ENCODE results near the gene CCDC88A. TPM values are rescaled to one million over a fixed set of nuclear protein-coding genes. Genes with fewer than 3 reads are reported as not detected.

Gene CCDC88A
- polyA plus RNA-seq, 1 donor from 2014 or later = 4.8 TPM

GRCh38 chr2:55437515-55438390, 18.1 kb upstream of the CCDC88A start:
- no peaks in the 10 kb centered on the region for H3K4me1 Mint-ChIP-seq
- peaks cover 7% of the 10 kb centered on the region for H3K27me3 Mint-ChIP-seq
- H3K4me3 Mint-ChIP-seq = no peak overlapping the region
- H3K9me3 Mint-ChIP-seq = peaks cover 0 to 3% (median 0%) of the 10 kb centered on the region in 3 donors
- H3K36me3 Mint-ChIP-seq = no peaks in the 10 kb centered on the region
- H3K27ac Mint-ChIP-seq = no peak overlapping the region

GRCh38 chr2:55431982-55432627, 12.4 kb upstream of the CCDC88A start:
- Mint-ChIP-seq H3K4me1 (no peaks in the 10 kb centered on the region), H3K27me3 (peaks cover 5% of the 10 kb centered on the region), H3K4me3 (no peak overlapping the region), H3K36me3 (no peaks in the 10 kb centered on the region), H3K27ac (no peak overlapping the region), H3K9me3 (no peaks in the 10 kb centered on the region)

DNA sequence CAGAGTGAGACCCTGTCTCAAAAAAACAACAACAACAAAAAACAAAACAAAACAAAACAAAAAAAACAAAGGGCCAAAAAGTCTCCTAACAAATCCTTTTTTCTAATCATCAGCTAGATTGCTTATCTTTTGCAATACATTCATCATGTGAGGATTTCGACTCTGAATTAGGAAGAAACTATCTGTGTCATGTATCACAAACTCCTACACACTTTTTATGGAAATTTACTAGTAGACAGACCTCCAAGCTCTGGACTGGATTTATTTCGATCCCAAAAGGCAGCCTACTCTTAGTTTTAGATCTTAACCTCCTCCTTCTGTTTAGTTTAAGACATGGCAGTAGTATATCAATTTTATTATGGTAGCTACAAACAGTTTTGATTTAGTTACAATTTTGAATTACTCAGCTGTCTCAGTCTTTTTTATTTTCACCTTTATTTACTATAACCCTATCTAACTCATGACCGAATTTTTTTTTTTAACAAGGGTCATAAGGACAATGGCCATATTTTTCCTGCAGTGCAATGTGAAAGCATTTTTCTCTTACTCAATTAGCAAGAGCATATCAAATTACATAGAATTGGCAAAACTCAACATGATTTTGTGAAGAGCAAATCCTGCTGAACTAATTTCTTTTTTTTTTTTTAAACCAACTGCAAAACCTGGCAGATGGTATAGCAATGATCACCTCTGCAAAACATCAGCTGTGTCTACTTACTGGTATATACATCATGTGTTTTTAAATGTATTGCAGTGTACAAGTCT, 10.7 kb upstream of the CCDC88A start:
- Mint-ChIP-seq H3K36me3 (no peaks in the 10 kb centered on the region), H3K27me3 (peaks cover 5% of the 10 kb centered on the region), H3K27ac (no peak overlapping the region), H3K4me1 (no peaks in the 10 kb centered on the region), H3K4me3 (no peak overlapping the region), H3K9me3 (no peaks in the 10 kb centered on the region)

GRCh38 chr2:55428258-55428657, 8.6 kb upstream of the CCDC88A start:
- H3K4me1 Mint-ChIP-seq = no peaks in the 10 kb centered on the region
- H3K36me3 Mint-ChIP-seq = no peaks in the 10 kb centered on the region

DNA sequence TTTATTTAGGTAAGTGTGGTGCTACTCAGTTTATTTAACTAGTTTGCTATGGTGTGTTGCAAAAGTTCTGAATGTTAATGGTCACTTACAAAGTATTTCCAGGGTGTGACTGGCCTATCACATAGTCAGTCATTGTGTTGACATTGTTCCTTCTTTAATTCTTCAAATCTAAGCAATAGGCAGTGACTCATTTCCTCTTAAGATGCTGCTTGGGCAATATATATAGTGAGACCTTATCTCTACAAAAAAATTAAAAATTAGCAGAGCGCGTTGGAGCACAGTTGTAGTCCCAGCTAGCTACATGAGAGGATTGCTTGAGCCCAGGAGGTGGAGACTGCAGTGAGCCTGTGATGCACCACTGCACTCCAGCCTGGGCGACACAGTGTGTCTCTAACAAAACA, 5.8 kb upstream of the CCDC88A start:
- no peak overlapping the region for H3K4me3 Mint-ChIP-seq
- peaks cover 10% of the 10 kb centered on the region for H3K27me3 Mint-ChIP-seq
- H3K9me3 Mint-ChIP-seq = no peaks in the 10 kb centered on the region

More at GRCh38 chr2:55428258-55428657, 8.6 kb upstream of the CCDC88A start:
- no peak overlapping the region for H3K4me3 Mint-ChIP-seq
- no peak overlapping the region for H3K27ac Mint-ChIP-seq
- no peaks in the 10 kb centered on the region for H3K9me3 Mint-ChIP-seq
- H3K27me3 Mint-ChIP-seq = peaks cover 10% of the 10 kb centered on the region

GRCh38 chr2:55422876-55423665, 3.4 kb upstream of the CCDC88A start:
- peaks cover 17 to 26% (median 18%) of the 10 kb centered on the region in 3 donors for H3K4me1 Mint-ChIP-seq

More for the DNA sequence above, 5.8 kb upstream of the CCDC88A start:
- no peak overlapping the region for H3K27ac Mint-ChIP-seq
- H3K4me1 Mint-ChIP-seq = peaks cover 6 to 12% (median 6%) of the 10 kb centered on the region in 3 donors
- no peaks in the 10 kb centered on the region for H3K36me3 Mint-ChIP-seq

DNA sequence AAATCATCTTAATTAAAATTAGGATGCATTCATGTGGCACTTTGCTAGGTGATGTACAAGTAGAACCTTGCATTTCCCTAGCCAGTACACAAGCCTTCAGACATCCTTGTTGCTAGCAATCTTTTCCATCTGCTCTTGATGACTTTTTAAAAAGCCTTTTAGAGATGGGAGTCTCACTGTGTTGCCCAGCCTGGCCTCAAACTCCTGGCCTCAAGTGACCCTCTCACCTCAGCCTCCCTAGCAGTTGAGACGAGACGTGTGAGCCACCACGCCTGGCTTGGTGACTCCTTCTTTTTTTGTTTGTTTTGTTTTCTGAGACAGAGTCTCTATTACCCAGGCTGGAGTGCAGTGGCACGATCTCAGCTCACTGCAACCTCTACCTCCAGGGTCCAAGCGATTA, 1.7 kb upstream of the CCDC88A start:
- Mint-ChIP-seq H3K4me3 (peak overlapping the region; percentile 63 to 89 (median 78)), H3K9me3 (no peaks in the 10 kb centered on the region), H3K4me1 (peaks cover 18 to 34% (median 25%) of the 10 kb centered on the region in 3 donors), H3K27me3 (peaks cover 8% of the 10 kb centered on the region), H3K36me3 (no peaks in the 10 kb centered on the region), H3K27ac (no peak overlapping the region)

More at GRCh38 chr2:55422876-55423665, 3.4 kb upstream of the CCDC88A start:
- no peaks in the 10 kb centered on the region for H3K9me3 Mint-ChIP-seq
- H3K27ac Mint-ChIP-seq = peak overlapping the region in 1 of 3 donors; percentile 30
- H3K4me3 Mint-ChIP-seq = peak overlapping the region in 1 of 4 donors; percentile 85
- H3K27me3 Mint-ChIP-seq = peaks cover 8% of the 10 kb centered on the region
- H3K36me3 Mint-ChIP-seq = no peaks in the 10 kb centered on the region

GRCh38 chr2:55420871-55421270, 1.2 kb upstream of the CCDC88A start:
- no peak overlapping the region for H3K27ac Mint-ChIP-seq
- H3K27me3 Mint-ChIP-seq = peaks cover 8% of the 10 kb centered on the region
- H3K4me1 Mint-ChIP-seq = peaks cover 18 to 38% (median 26%) of the 10 kb centered on the region in 3 donors
- H3K4me3 Mint-ChIP-seq = peak overlapping the region; percentile 85 to 98 (median 90)
- H3K9me3 Mint-ChIP-seq = no peaks in the 10 kb centered on the region
- no peaks in the 10 kb centered on the region for H3K36me3 Mint-ChIP-seq

DNA sequence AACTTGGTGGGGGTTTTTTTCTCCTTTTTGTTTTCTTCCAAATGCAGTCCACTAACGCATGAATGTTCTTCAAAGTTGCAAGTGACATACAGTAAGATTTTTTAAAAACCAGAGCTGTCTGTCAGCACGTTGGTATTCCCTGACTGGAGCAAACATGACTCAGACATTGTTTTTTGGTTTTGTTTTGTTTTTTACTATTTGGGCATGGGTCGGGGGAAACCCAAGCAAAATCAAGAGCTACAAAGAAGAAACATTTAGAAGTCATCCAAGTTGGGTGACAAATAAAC, 726 bp upstream of the CCDC88A start:
- Mint-ChIP-seq H3K4me3 (peak overlapping the region; percentile 85 to 98 (median 95)), H3K27ac (peak overlapping the region; percentile 64 to 79 (median 72)), H3K36me3 (no peaks in the 10 kb centered on the region), H3K4me1 (peaks cover 18 to 39% (median 27%) of the 10 kb centered on the region in 3 donors), H3K9me3 (no peaks in the 10 kb centered on the region), H3K27me3 (peaks cover 7% of the 10 kb centered on the region)

DNA sequence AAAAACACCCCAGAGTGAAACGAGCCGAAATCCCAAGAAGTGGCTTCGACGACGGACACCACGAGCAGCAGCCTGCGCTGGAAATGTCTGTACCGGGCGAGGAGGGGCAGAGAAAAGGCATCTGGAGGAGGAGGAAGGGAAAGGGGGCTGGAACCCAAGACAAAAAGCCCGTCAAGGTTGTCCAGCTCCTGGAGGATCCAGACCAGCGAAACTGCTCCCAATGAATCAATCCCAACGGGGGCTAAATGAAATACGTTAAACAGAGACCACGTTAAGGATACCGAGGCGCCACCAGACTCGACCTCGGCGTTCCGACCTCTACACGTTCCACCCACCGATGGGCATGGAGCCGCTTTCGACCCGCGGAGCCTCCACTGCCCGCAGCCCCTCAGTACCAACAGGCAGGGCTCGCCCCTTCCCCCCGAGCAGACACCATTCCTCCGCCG, 400 bp downstream of the CCDC88A start:
- H3K36me3 Mint-ChIP-seq = no peaks in the 10 kb centered on the region
- peak overlapping the region; percentile 85 to 98 (median 95) for H3K4me3 Mint-ChIP-seq
- no peaks in the 10 kb centered on the region for H3K9me3 Mint-ChIP-seq
- H3K4me1 Mint-ChIP-seq = peaks cover 18 to 39% (median 27%) of the 10 kb centered on the region in 3 donors
- peaks cover 4% of the 10 kb centered on the region for H3K27me3 Mint-ChIP-seq
- H3K27ac Mint-ChIP-seq = peak overlapping the region; percentile 77 to 97 (median 86)

DNA sequence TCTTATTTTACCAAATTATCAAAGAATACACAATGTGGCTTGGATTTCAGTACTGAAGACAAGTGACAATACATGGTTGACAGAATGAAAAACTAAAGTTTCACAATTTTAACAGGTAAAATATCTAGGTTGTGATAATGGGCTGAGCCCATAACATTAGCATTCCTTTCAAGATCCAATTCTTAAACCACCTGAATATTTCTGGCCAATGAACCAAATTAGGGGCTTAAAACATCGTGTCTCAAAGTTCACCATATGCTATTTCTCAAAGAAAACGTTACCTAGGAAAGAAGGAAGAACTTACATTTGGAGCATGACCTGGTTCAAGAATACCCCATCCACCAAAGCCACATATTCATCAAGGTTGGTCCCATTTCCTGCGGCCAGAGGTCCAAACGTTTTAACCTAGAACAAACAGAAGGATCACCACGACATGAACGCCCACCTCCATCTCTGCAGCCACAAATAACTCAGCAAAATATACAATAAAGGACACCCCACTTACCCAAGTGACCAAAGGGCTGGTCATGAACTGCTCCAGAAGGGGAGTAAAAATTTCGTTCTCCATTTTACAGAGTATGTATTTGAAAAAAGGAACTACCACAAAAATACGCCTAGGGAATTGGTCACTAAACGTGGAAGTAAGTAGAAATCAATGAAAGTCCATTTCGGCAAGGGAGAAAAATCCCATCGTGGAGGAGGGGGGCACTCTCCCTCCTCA, 984 bp downstream of the CCDC88A start:
- peaks cover 18 to 39% (median 27%) of the 10 kb centered on the region in 3 donors for H3K4me1 Mint-ChIP-seq
- H3K9me3 Mint-ChIP-seq = no peaks in the 10 kb centered on the region
- no peaks in the 10 kb centered on the region for H3K36me3 Mint-ChIP-seq
- peak overlapping the region; percentile 85 to 98 (median 95) for H3K4me3 Mint-ChIP-seq
- no peaks in the 10 kb centered on the region for H3K27me3 Mint-ChIP-seq
- H3K27ac Mint-ChIP-seq = peak overlapping the region; percentile 77 to 97 (median 86)

DNA sequence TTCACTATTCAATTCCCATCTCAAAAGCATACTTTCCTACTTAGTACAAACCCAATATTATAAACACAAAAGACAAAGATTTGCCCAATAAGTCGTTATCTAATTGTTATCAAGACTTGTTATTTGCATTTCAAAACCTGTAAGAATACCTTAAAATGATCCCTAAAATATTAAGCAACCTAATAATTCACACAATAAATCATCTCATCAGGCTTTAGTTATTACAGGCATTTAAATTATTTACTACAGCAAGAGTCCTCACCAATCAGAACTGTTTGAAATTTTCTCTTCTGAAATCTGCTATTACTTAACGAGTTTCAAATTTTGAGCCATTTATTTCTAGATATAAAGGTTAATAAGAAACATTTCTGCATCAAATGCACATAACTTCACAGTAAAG, 1.6 kb downstream of the CCDC88A start:
- H3K4me3 Mint-ChIP-seq = peak overlapping the region in 3 of 4 donors; percentile 85 to 98 (median 92)
- peaks cover 18 to 39% (median 27%) of the 10 kb centered on the region in 3 donors for H3K4me1 Mint-ChIP-seq
- H3K36me3 Mint-ChIP-seq = no peaks in the 10 kb centered on the region
- no peaks in the 10 kb centered on the region for H3K9me3 Mint-ChIP-seq
- H3K27ac Mint-ChIP-seq = peak overlapping the region; percentile 77 to 97 (median 86)
- no peaks in the 10 kb centered on the region for H3K27me3 Mint-ChIP-seq

DNA sequence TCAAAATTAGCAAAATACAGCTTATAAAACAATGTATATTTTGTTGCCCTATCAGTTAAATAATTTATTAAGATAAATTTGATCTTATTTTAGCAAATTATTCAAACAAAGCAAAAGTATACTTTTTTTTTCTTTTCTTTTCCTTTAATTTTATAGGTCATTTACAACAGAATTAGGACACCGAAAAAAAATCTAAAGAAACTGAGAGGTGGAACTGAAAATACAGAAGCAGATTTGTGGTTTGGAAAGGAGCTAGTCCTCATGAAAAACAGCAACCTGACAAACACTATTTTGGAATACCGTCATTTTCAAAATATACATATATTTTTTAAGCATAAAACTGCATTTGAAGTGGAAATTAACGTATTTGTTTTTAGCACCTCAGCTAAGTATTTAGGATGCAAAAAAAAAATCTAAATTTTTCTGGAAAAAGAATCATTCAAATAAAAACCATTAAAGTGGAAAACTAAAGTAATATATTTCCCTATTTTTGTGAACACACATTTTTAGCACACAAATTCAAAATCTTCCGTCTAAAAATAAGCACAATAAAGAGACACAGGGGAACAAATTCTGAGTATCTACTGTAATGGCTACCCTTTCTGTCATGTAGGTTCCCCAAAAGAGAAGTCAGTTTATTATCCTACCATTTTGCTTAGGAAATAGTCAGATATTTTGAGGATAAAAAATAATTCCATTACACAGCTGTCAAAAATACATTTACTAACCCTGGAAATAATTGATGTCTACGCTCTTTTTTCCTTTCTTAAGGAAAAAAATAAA, 2.7 kb downstream of the CCDC88A start:
- H3K4me3 Mint-ChIP-seq = peak overlapping the region in 1 of 4 donors; percentile 85
- H3K36me3 Mint-ChIP-seq = peaks cover 2% of the 10 kb centered on the region

More for the DNA sequence above, 2.7 kb downstream of the CCDC88A start:
- H3K4me1 Mint-ChIP-seq = peaks cover 18 to 35% (median 27%) of the 10 kb centered on the region in 3 donors
- H3K9me3 Mint-ChIP-seq = no peaks in the 10 kb centered on the region
- H3K27me3 Mint-ChIP-seq = no peaks in the 10 kb centered on the region
- H3K27ac Mint-ChIP-seq = peak overlapping the region in 1 of 3 donors; percentile 77
